ENCODE measurements around the gene MRPL10. TPM values are rescaled to one million over a fixed set of nuclear protein-coding genes. Genes with fewer than 3 reads are reported as not detected.

Gene MRPL10
- total and polyA plus RNA-seq, 2 experiments from 2014 or later, result 50.2 to 74.7 TPM

DNA sequence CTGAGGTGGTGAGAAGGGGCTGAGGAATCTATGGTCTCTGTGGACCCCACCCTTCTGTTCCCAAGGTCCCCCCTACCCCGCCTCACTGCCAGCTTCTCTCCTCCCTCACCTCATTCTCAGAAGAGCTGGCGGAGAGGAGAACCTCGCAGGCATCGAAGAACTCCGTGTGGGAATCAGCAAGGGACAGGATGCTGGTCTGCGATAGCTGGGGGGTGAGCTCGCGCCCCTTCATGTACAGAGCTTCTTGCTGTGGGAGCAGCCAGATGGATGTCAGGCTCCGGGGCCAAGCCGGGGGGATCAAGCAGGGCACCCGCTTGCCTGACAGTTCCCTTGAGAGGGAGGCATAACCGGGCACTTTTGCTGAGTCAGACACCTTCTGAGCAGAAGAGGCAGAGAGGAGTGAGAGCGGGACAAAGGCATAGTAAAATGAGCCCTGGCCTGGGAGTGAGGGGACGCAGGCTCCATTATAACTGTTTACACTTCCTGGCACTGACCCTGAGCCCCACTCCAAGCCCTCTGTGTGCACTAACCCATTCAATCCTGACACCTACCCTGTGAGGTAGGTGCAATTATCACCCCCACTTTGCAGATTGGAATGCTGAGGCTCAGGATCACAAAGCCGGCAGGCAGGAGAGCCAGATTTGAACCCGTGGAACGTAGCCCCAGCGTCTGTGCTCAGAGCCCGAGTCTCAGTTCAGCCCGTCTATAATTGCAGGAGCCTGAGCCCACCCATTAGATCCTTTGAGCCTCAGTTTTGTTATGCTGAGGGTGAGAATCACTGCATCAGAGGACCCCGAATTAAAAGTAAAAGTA lies 16.0 kb downstream of the MRPL10 start:
- Histone ChIP-seq H3K4me2 (no peak overlapping the region), H3K27me3 (ENCODE audit: insufficient read depth) (no peaks in the 10 kb centered on the region), H3K36me3 (ENCODE audit: insufficient read depth) (no peaks in the 10 kb centered on the region), H3K9me2 (ENCODE audit: insufficient read depth) (no peaks in the 10 kb centered on the region), H2AFZ (no peak overlapping the region), H3K4me1 (ENCODE audit: insufficient read depth) (no peaks in the 10 kb centered on the region), H3K79me2 (replicated peaks; ENCODE audit: insufficient read depth) (no peaks in the 10 kb centered on the region), H4K20me1 (replicated peaks; ENCODE audit: insufficient read depth) (no peaks in the 10 kb centered on the region), H3F3A (replicated peaks; ENCODE audit: low read depth) (no peaks in the 10 kb centered on the region), H3K4me3 (no peak overlapping the region), H3K27ac (ENCODE audit: low read depth) (no peak overlapping the region)
- H3K9me3 Mint-ChIP-seq, result no peaks in the 10 kb centered on the region; the same call in 2 of the 3 replicates
- no peak for DNase-seq (ENCODE audit: low spot score)
- peaks cover 6% of the 10 kb centered on the region for H3K27me3 Mint-ChIP-seq (ENCODE audit: insufficient read depth, low read depth, poor library complexity)
- peaks cover 3% of the 10 kb centered on the region; the same call in 1 of the 3 replicates for H3K36me3 Mint-ChIP-seq (ENCODE audit: low read depth)
- ATAC-seq, result no peak
- peak overlapping the region; percentile 50; the same call in 1 of the 2 replicates for H3K27ac Mint-ChIP-seq
- peaks cover 2% of the 10 kb centered on the region; the same call in 2 of the 3 replicates for H3K4me1 Mint-ChIP-seq
- TF ChIP-seq EZH2phosphoT487 (IDR thresholded peaks at IDR 0.05; ENCODE audit: unreplicated experiment), result no peak
- TF ChIP-seq, protein P1, sequence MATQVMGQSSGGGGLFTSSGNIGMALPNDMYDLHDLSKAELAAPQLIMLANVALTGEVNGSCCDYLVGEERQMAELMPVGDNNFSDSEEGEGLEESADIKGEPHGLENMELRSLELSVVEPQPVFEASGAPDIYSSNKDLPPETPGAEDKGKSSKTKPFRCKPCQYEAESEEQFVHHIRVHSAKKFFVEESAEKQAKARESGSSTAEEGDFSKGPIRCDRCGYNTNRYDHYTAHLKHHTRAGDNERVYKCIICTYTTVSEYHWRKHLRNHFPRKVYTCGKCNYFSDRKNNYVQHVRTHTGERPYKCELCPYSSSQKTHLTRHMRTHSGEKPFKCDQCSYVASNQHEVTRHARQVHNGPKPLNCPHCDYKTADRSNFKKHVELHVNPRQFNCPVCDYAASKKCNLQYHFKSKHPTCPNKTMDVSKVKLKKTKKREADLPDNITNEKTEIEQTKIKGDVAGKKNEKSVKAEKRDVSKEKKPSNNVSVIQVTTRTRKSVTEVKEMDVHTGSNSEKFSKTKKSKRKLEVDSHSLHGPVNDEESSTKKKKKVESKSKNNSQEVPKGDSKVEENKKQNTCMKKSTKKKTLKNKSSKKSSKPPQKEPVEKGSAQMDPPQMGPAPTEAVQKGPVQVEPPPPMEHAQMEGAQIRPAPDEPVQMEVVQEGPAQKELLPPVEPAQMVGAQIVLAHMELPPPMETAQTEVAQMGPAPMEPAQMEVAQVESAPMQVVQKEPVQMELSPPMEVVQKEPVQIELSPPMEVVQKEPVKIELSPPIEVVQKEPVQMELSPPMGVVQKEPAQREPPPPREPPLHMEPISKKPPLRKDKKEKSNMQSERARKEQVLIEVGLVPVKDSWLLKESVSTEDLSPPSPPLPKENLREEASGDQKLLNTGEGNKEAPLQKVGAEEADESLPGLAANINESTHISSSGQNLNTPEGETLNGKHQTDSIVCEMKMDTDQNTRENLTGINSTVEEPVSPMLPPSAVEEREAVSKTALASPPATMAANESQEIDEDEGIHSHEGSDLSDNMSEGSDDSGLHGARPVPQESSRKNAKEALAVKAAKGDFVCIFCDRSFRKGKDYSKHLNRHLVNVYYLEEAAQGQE (IDR thresholded peaks at IDR 0.05; ENCODE audit: unreplicated experiment), result no peak
- no peak for TF ChIP-seq JUNB (IDR thresholded peaks at IDR 0.05; ENCODE audit: unreplicated experiment)
- TF ChIP-seq STAT1 (IDR thresholded peaks at IDR 0.05; ENCODE audit: unreplicated experiment), result no peak
- TF ChIP-seq CREB1 (CRISPR knock-in tag; IDR thresholded peaks at IDR 0.05; ENCODE audit: low read depth), result no peak
- TF ChIP-seq, protein P2, sequence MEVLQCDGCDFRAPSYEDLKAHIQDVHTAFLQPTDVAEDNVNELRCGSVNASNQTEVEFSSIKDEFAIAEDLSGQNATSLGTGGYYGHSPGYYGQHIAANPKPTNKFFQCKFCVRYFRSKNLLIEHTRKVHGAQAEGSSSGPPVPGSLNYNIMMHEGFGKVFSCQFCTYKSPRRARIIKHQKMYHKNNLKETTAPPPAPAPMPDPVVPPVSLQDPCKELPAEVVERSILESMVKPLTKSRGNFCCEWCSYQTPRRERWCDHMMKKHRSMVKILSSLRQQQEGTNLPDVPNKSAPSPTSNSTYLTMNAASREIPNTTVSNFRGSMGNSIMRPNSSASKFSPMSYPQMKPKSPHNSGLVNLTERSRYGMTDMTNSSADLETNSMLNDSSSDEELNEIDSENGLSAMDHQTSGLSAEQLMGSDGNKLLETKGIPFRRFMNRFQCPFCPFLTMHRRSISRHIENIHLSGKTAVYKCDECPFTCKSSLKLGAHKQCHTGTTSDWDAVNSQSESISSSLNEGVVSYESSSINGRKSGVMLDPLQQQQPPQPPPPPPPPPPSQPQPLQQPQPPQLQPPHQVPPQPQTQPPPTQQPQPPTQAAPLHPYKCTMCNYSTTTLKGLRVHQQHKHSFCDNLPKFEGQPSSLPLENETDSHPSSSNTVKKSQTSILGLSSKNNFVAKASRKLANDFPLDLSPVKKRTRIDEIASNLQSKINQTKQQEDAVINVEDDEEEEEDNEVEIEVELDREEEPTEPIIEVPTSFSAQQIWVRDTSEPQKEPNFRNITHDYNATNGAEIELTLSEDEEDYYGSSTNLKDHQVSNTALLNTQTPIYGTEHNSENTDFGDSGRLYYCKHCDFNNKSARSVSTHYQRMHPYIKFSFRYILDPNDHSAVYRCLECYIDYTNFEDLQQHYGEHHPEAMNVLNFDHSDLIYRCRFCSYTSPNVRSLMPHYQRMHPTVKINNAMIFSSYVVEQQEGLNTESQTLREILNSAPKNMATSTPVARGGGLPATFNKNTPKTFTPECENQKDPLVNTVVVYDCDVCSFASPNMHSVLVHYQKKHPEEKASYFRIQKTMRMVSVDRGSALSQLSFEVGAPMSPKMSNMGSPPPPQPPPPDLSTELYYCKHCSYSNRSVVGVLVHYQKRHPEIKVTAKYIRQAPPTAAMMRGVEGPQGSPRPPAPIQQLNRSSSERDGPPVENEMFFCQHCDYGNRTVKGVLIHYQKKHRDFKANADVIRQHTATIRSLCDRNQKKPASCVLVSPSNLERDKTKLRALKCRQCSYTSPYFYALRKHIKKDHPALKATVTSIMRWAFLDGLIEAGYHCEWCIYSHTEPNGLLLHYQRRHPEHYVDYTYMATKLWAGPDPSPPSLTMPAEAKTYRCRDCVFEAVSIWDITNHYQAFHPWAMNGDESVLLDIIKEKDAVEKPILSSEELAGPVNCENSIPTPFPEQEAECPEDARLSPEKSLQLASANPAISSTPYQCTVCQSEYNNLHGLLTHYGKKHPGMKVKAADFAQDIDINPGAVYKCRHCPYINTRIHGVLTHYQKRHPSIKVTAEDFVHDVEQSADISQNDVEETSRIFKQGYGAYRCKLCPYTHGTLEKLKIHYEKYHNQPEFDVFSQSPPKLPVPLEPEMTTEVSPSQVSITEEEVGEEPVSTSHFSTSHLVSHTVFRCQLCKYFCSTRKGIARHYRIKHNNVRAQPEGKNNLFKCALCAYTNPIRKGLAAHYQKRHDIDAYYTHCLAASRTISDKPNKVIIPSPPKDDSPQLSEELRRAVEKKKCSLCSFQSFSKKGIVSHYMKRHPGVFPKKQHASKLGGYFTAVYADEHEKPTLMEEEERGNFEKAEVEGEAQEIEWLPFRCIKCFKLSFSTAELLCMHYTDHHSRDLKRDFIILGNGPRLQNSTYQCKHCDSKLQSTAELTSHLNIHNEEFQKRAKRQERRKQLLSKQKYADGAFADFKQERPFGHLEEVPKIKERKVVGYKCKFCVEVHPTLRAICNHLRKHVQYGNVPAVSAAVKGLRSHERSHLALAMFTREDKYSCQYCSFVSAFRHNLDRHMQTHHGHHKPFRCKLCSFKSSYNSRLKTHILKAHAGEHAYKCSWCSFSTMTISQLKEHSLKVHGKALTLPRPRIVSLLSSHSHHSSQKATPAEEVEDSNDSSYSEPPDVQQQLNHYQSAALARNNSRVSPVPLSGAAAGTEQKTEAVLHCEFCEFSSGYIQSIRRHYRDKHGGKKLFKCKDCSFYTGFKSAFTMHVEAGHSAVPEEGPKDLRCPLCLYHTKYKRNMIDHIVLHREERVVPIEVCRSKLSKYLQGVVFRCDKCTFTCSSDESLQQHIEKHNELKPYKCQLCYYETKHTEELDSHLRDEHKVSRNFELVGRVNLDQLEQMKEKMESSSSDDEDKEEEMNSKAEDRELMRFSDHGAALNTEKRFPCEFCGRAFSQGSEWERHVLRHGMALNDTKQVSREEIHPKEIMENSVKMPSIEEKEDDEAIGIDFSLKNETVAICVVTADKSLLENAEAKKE (CRISPR knock-in tag; IDR thresholded peaks at IDR 0.05), result no peak
- TF ChIP-seq ZNF114 (CRISPR knock-in tag; IDR thresholded peaks at IDR 0.05), result no peak
- no peak for TF ChIP-seq EZH2 (IDR thresholded peaks at IDR 0.05; ENCODE audit: low read depth, unreplicated experiment)
- TF ChIP-seq, protein P3, sequence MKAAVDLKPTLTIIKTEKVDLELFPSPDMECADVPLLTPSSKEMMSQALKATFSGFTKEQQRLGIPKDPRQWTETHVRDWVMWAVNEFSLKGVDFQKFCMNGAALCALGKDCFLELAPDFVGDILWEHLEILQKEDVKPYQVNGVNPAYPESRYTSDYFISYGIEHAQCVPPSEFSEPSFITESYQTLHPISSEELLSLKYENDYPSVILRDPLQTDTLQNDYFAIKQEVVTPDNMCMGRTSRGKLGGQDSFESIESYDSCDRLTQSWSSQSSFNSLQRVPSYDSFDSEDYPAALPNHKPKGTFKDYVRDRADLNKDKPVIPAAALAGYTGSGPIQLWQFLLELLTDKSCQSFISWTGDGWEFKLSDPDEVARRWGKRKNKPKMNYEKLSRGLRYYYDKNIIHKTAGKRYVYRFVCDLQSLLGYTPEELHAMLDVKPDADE (IDR thresholded peaks at IDR 0.05), result no peak
- no peak for TF ChIP-seq POLR2AphosphoS5 (IDR thresholded peaks at IDR 0.05; ENCODE audit: low read depth)
- TF ChIP-seq NANOG (IDR thresholded peaks at IDR 0.05; ENCODE audit: borderline replicate concordance), result no peak
- TF ChIP-seq ZNF331 (CRISPR knock-in tag; IDR thresholded peaks at IDR 0.05; ENCODE audit: low read depth), result no peak
- TF ChIP-seq, protein P4, sequence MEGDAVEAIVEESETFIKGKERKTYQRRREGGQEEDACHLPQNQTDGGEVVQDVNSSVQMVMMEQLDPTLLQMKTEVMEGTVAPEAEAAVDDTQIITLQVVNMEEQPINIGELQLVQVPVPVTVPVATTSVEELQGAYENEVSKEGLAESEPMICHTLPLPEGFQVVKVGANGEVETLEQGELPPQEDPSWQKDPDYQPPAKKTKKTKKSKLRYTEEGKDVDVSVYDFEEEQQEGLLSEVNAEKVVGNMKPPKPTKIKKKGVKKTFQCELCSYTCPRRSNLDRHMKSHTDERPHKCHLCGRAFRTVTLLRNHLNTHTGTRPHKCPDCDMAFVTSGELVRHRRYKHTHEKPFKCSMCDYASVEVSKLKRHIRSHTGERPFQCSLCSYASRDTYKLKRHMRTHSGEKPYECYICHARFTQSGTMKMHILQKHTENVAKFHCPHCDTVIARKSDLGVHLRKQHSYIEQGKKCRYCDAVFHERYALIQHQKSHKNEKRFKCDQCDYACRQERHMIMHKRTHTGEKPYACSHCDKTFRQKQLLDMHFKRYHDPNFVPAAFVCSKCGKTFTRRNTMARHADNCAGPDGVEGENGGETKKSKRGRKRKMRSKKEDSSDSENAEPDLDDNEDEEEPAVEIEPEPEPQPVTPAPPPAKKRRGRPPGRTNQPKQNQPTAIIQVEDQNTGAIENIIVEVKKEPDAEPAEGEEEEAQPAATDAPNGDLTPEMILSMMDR (conservative IDR thresholded peaks at IDR 0.05; ENCODE audit: low read depth in 2 of 2), result no peak
- H3K4me3 Mint-ChIP-seq, result no peak overlapping the region; the same call in 2 of the 3 replicates

Measured in GM23338 (cell line).